K562 (cell line): Measurements from ENCODE around the gene MEF2B. TPM values are rescaled to one million over a fixed set of nuclear protein-coding genes. Genes with fewer than 3 reads are reported as not detected.

Experiments
- CEBPG ChIP-seq, 3 experiments: fragments of 200-800 bp in 1 of 3; sonication (Bioruptor generic) in 1 of 3; sonication (generic) in 1 of 3; formaldehyde crosslinking in 1 of 3; IDR thresholded peaks in 2 of 3; conservative IDR thresholded peaks in 1 of 3; 2 replicates each; pipeline versions ENCODE4 v1.6.1 to v1.8.0; 2016 to 2022; ENCODE audit warnings: missing compliant biosample characterization in 2 of 3, missing genetic modification characterization in 2 of 3, mild to moderate bottlenecking in 1 of 3, missing genetic modification reagents in 1 of 3
- CTBP1 ChIP-seq: fragments of 450-650 bp; IDR thresholded peaks from 2 replicates; pipeline ENCODE4 v1.6.1; 2016; ENCODE audit warnings: borderline replicate concordance
- FOXA1 ChIP-seq: fragments of 450-650 bp; IDR thresholded peaks from 2 replicates; pipeline ENCODE4 v1.6.1; 2016; ENCODE audit warnings: mild to moderate bottlenecking, borderline replicate concordance
- HMG20B ChIP-seq: fragments of 250-450 bp; sonication (Bioruptor Pico); IDR thresholded peaks from 2 replicates; pipeline ENCODE4 v1.5.0; 2021; ENCODE audit warnings: mild to moderate bottlenecking
- MIER1 ChIP-seq: fragments of 450-650 bp; IDR thresholded peaks from 2 replicates; pipeline ENCODE4 v1.6.1; 2016; ENCODE audit warnings: antibody characterized with exemption, mild to moderate bottlenecking, low read depth
- SAFB2 ChIP-seq: fragments of 200-400 bp; formaldehyde crosslinking; IDR thresholded peaks from 2 replicates; pipeline ENCODE4 v1.6.1; 2018; ENCODE audit warnings: borderline replicate concordance, low read length, low read depth, moderate library complexity; ENCODE audit not compliant: severe bottlenecking
- TARDBP ChIP-seq: fragments of 450-650 bp; IDR thresholded peaks from 2 replicates; pipeline ENCODE4 v1.6.1; 2016
- ZKSCAN3 ChIP-seq: fragments of 250-450 bp; sonication (Bioruptor Pico); IDR thresholded peaks from 2 replicates; pipeline ENCODE4 v1.4.0; 2020
- ZNF165 ChIP-seq: fragments of 250-450 bp; sonication (Bioruptor Pico); IDR thresholded peaks from 2 replicates; pipeline ENCODE4 v1.4.0; 2020; ENCODE audit warnings: borderline replicate concordance
- polyA plus RNA-seq, 8 experiments: library from polyadenylated mRNA; depleted of rRNA in 4 of 8; stranded (reverse) in 5 of 8; unstranded in 3 of 8; fragments of >200 nt; fragmentation: Nextera tagmentation in 2 of 8; fragmentation: Illumina TruSeq in 1 of 8; extraction: Ambion mirVana in 2 of 8; extraction: Trizol in 1 of 8; gene quantifications; 2 replicates each; pipeline versions ENCODE4 v1.2.1 to v1.2.3, GENCODE V29; 2011 to 2014; ENCODE audit warnings: inconsistent platforms in 1 of 8, missing spikeins in 1 of 8
- total RNA-seq, 7 experiments: library from RNA; depleted of rRNA in 6 of 7; stranded (reverse); fragments of >200 nt in 6 of 7; fragmentation: Illumina TruSeq in 2 of 7; extraction: Trizol in 2 of 7; gene quantifications; 2 replicates each; pipeline versions ENCODE4 v1.2.1 to v1.2.3, GENCODE V29; 2011 to 2021; ENCODE audit warnings: low replicate concordance in 1 of 7
- TF ChIP-seq, protein P1 (sequence below): fragments of 200-600 bp; sonication (generic); IDR thresholded peaks from one replicate; pipeline ENCODE4 v1.6.1; 2012; ENCODE audit warnings: mild to moderate bottlenecking, low read depth, low read length, inconsistent platforms
- TF ChIP-seq, protein P2 (sequence below): sonication (generic); formaldehyde crosslinking; IDR thresholded peaks from 2 replicates; pipeline ENCODE4 v1.8.1; 2023; ENCODE audit warnings: mild to moderate bottlenecking, missing genetic modification reagents
- TF ChIP-seq, protein P3 (sequence below): fragments of 250-450 bp; sonication (Bioruptor Pico); IDR thresholded peaks from 2 replicates; pipeline ENCODE4 v1.5.0; 2021

MEF2B gene
- total and polyA plus RNA-seq, 9 of the 15 experiments (the other 6 are each of a cell fraction or from before 2014, with no cell fraction given), result 0.14 to 1.9 (median 0.71) TPM; not detected in 3

- TF ChIP-seq, protein P1, sequence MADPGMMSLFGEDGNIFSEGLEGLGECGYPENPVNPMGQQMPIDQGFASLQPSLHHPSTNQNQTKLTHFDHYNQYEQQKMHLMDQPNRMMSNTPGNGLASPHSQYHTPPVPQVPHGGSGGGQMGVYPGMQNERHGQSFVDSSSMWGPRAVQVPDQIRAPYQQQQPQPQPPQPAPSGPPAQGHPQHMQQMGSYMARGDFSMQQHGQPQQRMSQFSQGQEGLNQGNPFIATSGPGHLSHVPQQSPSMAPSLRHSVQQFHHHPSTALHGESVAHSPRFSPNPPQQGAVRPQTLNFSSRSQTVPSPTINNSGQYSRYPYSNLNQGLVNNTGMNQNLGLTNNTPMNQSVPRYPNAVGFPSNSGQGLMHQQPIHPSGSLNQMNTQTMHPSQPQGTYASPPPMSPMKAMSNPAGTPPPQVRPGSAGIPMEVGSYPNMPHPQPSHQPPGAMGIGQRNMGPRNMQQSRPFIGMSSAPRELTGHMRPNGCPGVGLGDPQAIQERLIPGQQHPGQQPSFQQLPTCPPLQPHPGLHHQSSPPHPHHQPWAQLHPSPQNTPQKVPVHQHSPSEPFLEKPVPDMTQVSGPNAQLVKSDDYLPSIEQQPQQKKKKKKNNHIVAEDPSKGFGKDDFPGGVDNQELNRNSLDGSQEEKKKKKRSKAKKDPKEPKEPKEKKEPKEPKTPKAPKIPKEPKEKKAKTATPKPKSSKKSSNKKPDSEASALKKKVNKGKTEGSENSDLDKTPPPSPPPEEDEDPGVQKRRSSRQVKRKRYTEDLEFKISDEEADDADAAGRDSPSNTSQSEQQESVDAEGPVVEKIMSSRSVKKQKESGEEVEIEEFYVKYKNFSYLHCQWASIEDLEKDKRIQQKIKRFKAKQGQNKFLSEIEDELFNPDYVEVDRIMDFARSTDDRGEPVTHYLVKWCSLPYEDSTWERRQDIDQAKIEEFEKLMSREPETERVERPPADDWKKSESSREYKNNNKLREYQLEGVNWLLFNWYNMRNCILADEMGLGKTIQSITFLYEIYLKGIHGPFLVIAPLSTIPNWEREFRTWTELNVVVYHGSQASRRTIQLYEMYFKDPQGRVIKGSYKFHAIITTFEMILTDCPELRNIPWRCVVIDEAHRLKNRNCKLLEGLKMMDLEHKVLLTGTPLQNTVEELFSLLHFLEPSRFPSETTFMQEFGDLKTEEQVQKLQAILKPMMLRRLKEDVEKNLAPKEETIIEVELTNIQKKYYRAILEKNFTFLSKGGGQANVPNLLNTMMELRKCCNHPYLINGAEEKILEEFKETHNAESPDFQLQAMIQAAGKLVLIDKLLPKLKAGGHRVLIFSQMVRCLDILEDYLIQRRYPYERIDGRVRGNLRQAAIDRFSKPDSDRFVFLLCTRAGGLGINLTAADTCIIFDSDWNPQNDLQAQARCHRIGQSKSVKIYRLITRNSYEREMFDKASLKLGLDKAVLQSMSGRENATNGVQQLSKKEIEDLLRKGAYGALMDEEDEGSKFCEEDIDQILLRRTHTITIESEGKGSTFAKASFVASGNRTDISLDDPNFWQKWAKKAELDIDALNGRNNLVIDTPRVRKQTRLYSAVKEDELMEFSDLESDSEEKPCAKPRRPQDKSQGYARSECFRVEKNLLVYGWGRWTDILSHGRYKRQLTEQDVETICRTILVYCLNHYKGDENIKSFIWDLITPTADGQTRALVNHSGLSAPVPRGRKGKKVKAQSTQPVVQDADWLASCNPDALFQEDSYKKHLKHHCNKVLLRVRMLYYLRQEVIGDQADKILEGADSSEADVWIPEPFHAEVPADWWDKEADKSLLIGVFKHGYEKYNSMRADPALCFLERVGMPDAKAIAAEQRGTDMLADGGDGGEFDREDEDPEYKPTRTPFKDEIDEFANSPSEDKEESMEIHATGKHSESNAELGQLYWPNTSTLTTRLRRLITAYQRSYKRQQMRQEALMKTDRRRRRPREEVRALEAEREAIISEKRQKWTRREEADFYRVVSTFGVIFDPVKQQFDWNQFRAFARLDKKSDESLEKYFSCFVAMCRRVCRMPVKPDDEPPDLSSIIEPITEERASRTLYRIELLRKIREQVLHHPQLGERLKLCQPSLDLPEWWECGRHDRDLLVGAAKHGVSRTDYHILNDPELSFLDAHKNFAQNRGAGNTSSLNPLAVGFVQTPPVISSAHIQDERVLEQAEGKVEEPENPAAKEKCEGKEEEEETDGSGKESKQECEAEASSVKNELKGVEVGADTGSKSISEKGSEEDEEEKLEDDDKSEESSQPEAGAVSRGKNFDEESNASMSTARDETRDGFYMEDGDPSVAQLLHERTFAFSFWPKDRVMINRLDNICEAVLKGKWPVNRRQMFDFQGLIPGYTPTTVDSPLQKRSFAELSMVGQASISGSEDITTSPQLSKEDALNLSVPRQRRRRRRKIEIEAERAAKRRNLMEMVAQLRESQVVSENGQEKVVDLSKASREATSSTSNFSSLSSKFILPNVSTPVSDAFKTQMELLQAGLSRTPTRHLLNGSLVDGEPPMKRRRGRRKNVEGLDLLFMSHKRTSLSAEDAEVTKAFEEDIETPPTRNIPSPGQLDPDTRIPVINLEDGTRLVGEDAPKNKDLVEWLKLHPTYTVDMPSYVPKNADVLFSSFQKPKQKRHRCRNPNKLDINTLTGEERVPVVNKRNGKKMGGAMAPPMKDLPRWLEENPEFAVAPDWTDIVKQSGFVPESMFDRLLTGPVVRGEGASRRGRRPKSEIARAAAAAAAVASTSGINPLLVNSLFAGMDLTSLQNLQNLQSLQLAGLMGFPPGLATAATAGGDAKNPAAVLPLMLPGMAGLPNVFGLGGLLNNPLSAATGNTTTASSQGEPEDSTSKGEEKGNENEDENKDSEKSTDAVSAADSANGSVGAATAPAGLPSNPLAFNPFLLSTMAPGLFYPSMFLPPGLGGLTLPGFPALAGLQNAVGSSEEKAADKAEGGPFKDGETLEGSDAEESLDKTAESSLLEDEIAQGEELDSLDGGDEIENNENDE, result no peak
- no peak for TF ChIP-seq TARDBP
- no peak for TF ChIP-seq ZKSCAN3 (CRISPR knock-in tag)
- TF ChIP-seq CTBP1, result peak; percentile 69; the same call in 1 of the 2 replicates
- TF ChIP-seq HMG20B (CRISPR knock-in tag), result no peak
- TF ChIP-seq MIER1, result no peak
- no peak for TF ChIP-seq CEBPG (CRISPR knock-in tag; IDR thresholded peaks at IDR 0.05)
- TF ChIP-seq CEBPG (tag; conservative IDR thresholded peaks at IDR 0.05 in 1 of 2, IDR thresholded peaks at IDR 0.05 in 1 of 2), result no peak
- TF ChIP-seq ZNF165, result no peak
- no peak for TF ChIP-seq SAFB2
- TF ChIP-seq, protein P2, sequence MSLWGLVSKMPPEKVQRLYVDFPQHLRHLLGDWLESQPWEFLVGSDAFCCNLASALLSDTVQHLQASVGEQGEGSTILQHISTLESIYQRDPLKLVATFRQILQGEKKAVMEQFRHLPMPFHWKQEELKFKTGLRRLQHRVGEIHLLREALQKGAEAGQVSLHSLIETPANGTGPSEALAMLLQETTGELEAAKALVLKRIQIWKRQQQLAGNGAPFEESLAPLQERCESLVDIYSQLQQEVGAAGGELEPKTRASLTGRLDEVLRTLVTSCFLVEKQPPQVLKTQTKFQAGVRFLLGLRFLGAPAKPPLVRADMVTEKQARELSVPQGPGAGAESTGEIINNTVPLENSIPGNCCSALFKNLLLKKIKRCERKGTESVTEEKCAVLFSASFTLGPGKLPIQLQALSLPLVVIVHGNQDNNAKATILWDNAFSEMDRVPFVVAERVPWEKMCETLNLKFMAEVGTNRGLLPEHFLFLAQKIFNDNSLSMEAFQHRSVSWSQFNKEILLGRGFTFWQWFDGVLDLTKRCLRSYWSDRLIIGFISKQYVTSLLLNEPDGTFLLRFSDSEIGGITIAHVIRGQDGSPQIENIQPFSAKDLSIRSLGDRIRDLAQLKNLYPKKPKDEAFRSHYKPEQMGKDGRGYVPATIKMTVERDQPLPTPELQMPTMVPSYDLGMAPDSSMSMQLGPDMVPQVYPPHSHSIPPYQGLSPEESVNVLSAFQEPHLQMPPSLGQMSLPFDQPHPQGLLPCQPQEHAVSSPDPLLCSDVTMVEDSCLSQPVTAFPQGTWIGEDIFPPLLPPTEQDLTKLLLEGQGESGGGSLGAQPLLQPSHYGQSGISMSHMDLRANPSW, result no peak
- no peak for TF ChIP-seq FOXA1
- TF ChIP-seq, protein P3, sequence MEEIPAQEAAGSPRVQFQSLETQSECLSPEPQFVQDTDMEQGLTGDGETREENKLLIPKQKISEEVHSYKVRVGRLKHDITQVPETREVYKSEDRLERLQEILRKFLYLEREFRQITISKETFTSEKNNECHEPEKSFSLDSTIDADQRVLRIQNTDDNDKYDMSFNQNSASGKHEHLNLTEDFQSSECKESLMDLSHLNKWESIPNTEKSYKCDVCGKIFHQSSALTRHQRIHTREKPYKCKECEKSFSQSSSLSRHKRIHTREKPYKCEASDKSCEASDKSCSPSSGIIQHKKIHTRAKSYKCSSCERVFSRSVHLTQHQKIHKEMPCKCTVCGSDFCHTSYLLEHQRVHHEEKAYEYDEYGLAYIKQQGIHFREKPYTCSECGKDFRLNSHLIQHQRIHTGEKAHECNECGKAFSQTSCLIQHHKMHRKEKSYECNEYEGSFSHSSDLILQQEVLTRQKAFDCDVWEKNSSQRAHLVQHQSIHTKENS (CRISPR knock-in tag), result no peak
Measured at GRCh38 chr19:19105365-19106055, 64.6 kb downstream of the MEF2B start (continued).
